BLaER1 treated with 17β-estradiol and CSF1 and Interleukin-3, amounts not matched to agents 10 nM and 100 nM (cell line): Measurements from ENCODE around the gene TIFAB.

ENCODE experiments used
- H3K27ac ChIP-seq, 11 experiments: shearing (Covaris generic); formaldehyde crosslinking; 2 replicates each; pipeline ENCODE4 v1.8.1; 2022
- H3K27me3 ChIP-seq, 11 experiments: shearing (Covaris generic); formaldehyde crosslinking; 2 replicates each; pipeline ENCODE4 v1.8.1; 2022
- H3K36me3 ChIP-seq, 11 experiments: shearing (Covaris generic); formaldehyde crosslinking; 2 replicates each; pipeline ENCODE4 v1.8.1; 2022
- H3K4me1 ChIP-seq, 10 experiments: shearing (Covaris generic); formaldehyde crosslinking; 2 replicates each; pipeline ENCODE4 v1.8.1; 2022
- H3K4me2 ChIP-seq, 11 experiments: shearing (Covaris generic); formaldehyde crosslinking; 2 replicates each; pipeline ENCODE4 v1.8.1; 2022
- H3K4me3 ChIP-seq, 10 experiments: shearing (Covaris generic); formaldehyde crosslinking; 2 replicates each; pipeline ENCODE4 v1.8.1; 2022
- H3K9ac ChIP-seq, 11 experiments: shearing (Covaris generic); formaldehyde crosslinking; 2 replicates each; pipeline ENCODE4 v1.8.1; 2022
- H3K9me3 ChIP-seq, 11 experiments: shearing (Covaris generic); formaldehyde crosslinking; replicated peaks in 1 of 11; 2 replicates each; pipeline ENCODE4 v1.8.1; 2022
- H4K20me1 ChIP-seq, 11 experiments: shearing (Covaris generic); formaldehyde crosslinking; 2 replicates each; pipeline ENCODE4 v1.8.1; 2022
- Cebpa-rat ChIP-seq, 11 experiments: shearing (Covaris generic); IDR thresholded peaks; 2 replicates each; pipeline ENCODE4 v1.8.1; 2022

Gene TIFAB

GRCh38 chr5:135467051-135467625 is 15.0 kb upstream of the TIFAB start:
- H3K27me3 ChIP-seq, result peaks cover 11 to 32% (median 14%) of the 10 kb centered on the region in 11 experiments; a peak in 20 of 22 replicates

GRCh38 chr5:135466178-135467050 is 14.3 kb upstream of the TIFAB start:
- H4K20me1 ChIP-seq, result no peaks in the 10 kb centered on the region; a peak in 1 of 22 replicates
- H3K27ac ChIP-seq, result no peak overlapping the region
- peaks cover 14 to 33% (median 21%) of the 10 kb centered on the region in 10 experiments; a peak in 18 of 20 replicates for H3K4me1 ChIP-seq
- peaks cover 11 to 32% (median 14%) of the 10 kb centered on the region in 11 experiments; a peak in 20 of 22 replicates for H3K27me3 ChIP-seq
- H3K4me3 ChIP-seq, result peak overlapping the region in 8 of 10 experiments; percentile 19 to 43 (median 34); a peak in 10 of 20 replicates
- peak overlapping the region; percentile 67 to 90 (median 81) for H3K4me2 ChIP-seq
- no peaks in the 10 kb centered on the region for H3K9me3 ChIP-seq
- TF ChIP-seq Cebpa-rat (IDR thresholded peaks at IDR 0.05), result no peak
- H3K9ac ChIP-seq, result peak overlapping the region in 5 of 11 experiments; percentile 4 to 50 (median 24); a peak in 6 of 22 replicates
- no peaks in the 10 kb centered on the region for H3K36me3 ChIP-seq

More at GRCh38 chr5:135467051-135467625, 15.0 kb upstream of the TIFAB start:
- H4K20me1 ChIP-seq, result peaks cover 0 to 3% (median 0%) of the 10 kb centered on the region in 11 experiments; a peak in 2 of 22 replicates
- H3K9me3 ChIP-seq, result no peaks in the 10 kb centered on the region
- H3K36me3 ChIP-seq, result no peaks in the 10 kb centered on the region
- H3K9ac ChIP-seq, result no peak overlapping the region
- H3K27ac ChIP-seq, result no peak overlapping the region
- H3K4me3 ChIP-seq, result no peak overlapping the region
- TF ChIP-seq Cebpa-rat (IDR thresholded peaks at IDR 0.05), result no peak
- H3K4me1 ChIP-seq, result peaks cover 8 to 29% (median 18%) of the 10 kb centered on the region in 10 experiments; a peak in 18 of 20 replicates
- peak overlapping the region in 6 of 11 experiments; percentile 70 to 85 (median 82); a peak in 11 of 22 replicates for H3K4me2 ChIP-seq

DNA sequence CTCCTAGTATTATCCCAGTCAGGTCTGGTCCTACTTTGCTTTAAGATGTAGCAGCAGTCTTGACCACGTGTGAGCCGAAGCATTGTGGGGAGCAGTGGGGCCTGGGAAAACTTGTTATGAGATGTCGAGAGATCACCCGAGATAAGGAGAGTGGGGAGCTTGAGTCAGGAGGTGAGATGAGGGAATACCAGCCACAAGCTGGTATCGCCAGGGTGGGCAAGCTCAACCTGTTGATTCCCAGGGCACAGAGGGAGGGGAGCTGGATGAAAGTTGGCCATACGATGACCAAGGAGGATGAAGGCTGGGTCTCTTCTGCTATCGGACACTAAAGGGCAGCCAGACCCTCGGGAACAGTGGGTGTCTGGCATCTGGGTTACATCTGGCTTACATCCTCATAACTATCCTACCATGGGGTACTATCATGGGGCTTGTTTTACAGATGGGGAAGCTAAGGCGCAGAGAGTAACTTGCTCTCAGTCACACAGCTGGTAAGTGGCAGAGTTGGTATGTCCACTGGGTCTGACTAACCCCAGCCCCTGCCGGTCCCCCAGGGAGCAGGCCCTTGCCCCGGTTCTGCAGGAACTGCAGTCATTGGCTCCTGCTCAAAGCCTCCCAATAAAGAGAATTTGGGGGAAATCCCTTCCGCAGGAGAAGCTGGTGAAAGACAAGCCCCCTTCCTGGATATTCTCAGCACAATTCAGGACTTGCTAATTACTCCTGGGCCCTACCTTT is 13.4 kb upstream of the TIFAB start:
- H3K4me1 ChIP-seq, result peaks cover 15 to 36% (median 21%) of the 10 kb centered on the region in 10 experiments; a peak in 18 of 20 replicates
- no peak overlapping the region for H3K27ac ChIP-seq
- TF ChIP-seq Cebpa-rat (IDR thresholded peaks at IDR 0.05), result no peak
- H3K36me3 ChIP-seq, result no peaks in the 10 kb centered on the region
- peak overlapping the region; percentile 67 to 90 (median 81); a peak in 17 of 22 replicates for H3K4me2 ChIP-seq
- peaks cover 11 to 32% (median 14%) of the 10 kb centered on the region in 11 experiments; a peak in 20 of 22 replicates for H3K27me3 ChIP-seq
- H3K4me3 ChIP-seq, result no peak overlapping the region
- no peaks in the 10 kb centered on the region for H3K9me3 ChIP-seq
- H3K9ac ChIP-seq, result 0 out of 22 replicates have a peak overlapping the region, but pooled peaks of 1 of the 11 experiments have one; percentile 4
- no peaks in the 10 kb centered on the region; a peak in 1 of 22 replicates for H4K20me1 ChIP-seq

GRCh38 chr5:135462304-135462703 is 10.2 kb upstream of the TIFAB start:
- peaks cover 11 to 20% (median 12%) of the 10 kb centered on the region in 11 experiments; a peak in 20 of 22 replicates for H3K27me3 ChIP-seq
- H3K9me3 ChIP-seq, result no peaks in the 10 kb centered on the region
- no peak overlapping the region for H3K9ac ChIP-seq
- no peak overlapping the region for H3K4me3 ChIP-seq
- H3K4me2 ChIP-seq, result peak overlapping the region in 10 of 11 experiments; percentile 1 to 49 (median 22); a peak in 15 of 22 replicates
- peaks cover 31 to 69% (median 44%) of the 10 kb centered on the region in 10 experiments for H3K4me1 ChIP-seq
- TF ChIP-seq Cebpa-rat (IDR thresholded peaks at IDR 0.05), result no peak; a peak in 1 of 22 replicates
- no peaks in the 10 kb centered on the region for H4K20me1 ChIP-seq
- no peaks in the 10 kb centered on the region for H3K36me3 ChIP-seq
- no peak overlapping the region for H3K27ac ChIP-seq

GRCh38 chr5:135461481-135462151 is 9.5 kb upstream of the TIFAB start:
- peak overlapping the region in 7 of 11 experiments; percentile 5 to 49 (median 20); a peak in 9 of 22 replicates for H3K4me2 ChIP-seq
- no peak for TF ChIP-seq Cebpa-rat (IDR thresholded peaks at IDR 0.05)
- no peaks in the 10 kb centered on the region for H4K20me1 ChIP-seq
- H3K4me1 ChIP-seq, result peaks cover 28 to 73% (median 47%) of the 10 kb centered on the region in 10 experiments
- no peak overlapping the region for H3K9ac ChIP-seq
- H3K4me3 ChIP-seq, result no peak overlapping the region
- peaks cover 5 to 13% (median 5%) of the 10 kb centered on the region in 11 experiments; a peak in 20 of 22 replicates for H3K27me3 ChIP-seq
- no peak overlapping the region for H3K27ac ChIP-seq
- H3K9me3 ChIP-seq, result no peaks in the 10 kb centered on the region
- H3K36me3 ChIP-seq, result no peaks in the 10 kb centered on the region

DNA sequence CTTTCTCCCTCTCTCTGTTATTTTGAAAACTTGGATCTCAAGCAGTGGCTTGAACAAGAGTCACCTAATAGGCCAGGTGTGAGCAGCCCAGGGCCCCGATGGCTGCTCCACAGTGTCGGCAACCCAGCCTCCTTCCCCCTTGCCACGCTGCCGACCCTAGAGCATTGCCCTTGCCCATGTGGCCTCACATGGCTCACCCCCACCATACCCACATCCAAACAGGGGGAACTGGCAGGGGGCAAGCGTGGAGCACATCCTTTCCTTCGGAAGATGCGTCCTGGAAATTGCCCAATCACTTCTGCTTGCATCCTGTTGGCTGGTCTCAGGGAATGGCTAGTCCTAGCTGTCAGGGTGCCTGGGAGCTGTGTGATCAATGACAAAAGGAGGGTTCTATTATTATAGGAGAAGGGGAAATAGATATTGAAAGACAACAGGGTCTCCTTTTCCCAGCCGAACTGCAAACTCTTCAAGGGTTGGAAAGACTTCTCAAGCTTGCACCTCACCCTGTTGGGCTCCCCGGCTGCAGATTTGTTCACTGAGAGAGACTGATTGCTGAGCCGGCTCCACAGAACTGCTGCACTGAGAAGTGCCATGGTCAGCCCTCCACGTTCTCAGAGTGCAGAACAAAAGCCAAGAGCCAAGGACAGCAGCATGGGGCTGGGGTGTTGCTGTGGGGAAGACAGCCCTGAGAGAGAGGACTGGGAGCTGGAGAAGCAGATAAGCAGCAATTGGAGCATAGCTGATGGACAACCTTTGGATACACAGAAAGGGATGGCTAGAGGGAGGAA is 8.3 kb upstream of the TIFAB start:
- Histone ChIP-seq H3K27ac (no peak overlapping the region), H3K9ac (no peak overlapping the region), H3K4me2 (peak overlapping the region in 5 of 11 experiments; percentile 4 to 32 (median 20); a peak in 7 of 22 replicates), H3K4me1 (peaks cover 24 to 80% (median 54%) of the 10 kb centered on the region in 10 experiments), H3K9me3 (no peaks in the 10 kb centered on the region), H3K27me3 (peaks cover 0 to 5% (median 0%) of the 10 kb centered on the region in 11 experiments; a peak in 2 of 22 replicates), H3K4me3 (no peak overlapping the region), H3K36me3 (no peaks in the 10 kb centered on the region), H4K20me1 (no peaks in the 10 kb centered on the region)
- no peak for TF ChIP-seq Cebpa-rat (IDR thresholded peaks at IDR 0.05)

DNA sequence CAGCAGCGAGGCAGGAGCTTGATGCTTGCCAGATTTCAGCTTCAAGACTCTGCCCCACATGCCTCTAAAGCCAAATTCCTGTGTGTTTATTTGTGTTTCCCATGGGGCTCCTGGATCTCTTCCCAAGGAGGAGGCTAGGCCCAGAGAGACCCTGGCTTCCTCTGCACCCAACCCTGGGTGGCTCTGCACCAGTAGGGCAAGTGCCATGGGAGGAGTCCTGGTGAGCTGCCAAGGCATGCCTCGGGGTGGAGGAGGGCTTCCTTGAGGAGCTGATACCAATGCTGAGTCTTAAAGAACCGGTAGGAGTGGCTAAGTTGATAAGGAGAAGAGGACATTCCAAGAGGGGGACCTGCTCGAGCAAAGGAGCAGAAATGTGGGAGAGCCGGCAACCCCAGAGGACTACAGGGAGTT is 6.8 kb upstream of the TIFAB start:
- TF ChIP-seq Cebpa-rat (IDR thresholded peaks at IDR 0.05), result no peak
- no peaks in the 10 kb centered on the region for H3K36me3 ChIP-seq
- no peak overlapping the region for H3K4me3 ChIP-seq
- no peaks in the 10 kb centered on the region for H3K9me3 ChIP-seq
- peaks cover 24 to 85% (median 55%) of the 10 kb centered on the region in 10 experiments for H3K4me1 ChIP-seq
- peak overlapping the region in 1 of 11 experiments; percentile 9; a peak in 3 of 22 replicates for H3K27ac ChIP-seq
- H3K9ac ChIP-seq, result no peak overlapping the region
- no peaks in the 10 kb centered on the region for H3K27me3 ChIP-seq
- no peaks in the 10 kb centered on the region for H4K20me1 ChIP-seq
- peak overlapping the region; percentile 48 to 88 (median 64) for H3K4me2 ChIP-seq
